Upper lobe of left lung (tissue), 4 donors: Measurements from ENCODE around the gene ZNF18.

Source experiments
- POLR2AphosphoS5 ChIP-seq, 2 donors: sonication (generic); formaldehyde crosslinking; IDR thresholded peaks; one replicate each; pipeline ENCODE4 v1.5.1; 2017; ENCODE audit warnings: antibody characterized with exemption in 2 of 2
- TF ChIP-seq, protein P1 (sequence below), 6 experiments: fragments of 450-650 bp in 4 of 6; fragments of 200-600 bp in 2 of 6; sonication (generic) in 2 of 6; IDR thresholded peaks; one replicate each; pipeline ENCODE4 v1.5.1; 2016 to 2019; ENCODE audit warnings: antibody characterized with exemption in 6 of 6

DNA sequence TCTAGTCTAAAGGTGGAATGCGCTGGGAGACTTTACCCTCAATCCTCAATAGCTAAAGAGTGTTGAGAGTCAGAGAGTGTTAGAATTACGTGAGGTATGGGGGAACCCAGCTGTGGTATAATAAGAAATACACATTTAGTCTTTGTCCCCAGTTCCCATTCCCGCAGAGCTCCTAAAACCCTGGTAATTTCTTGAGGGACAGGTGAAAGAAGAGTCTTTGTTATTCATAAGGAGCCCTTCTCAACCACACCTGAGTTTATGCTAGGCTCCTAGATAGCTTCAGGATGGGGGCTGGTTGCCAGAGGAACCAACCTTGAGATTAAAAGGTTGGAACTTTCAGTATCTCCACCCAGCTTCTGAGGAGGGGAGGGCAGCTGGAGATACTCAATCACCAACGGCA is 5.8 kb downstream of the ZNF18 start:
- TF ChIP-seq, protein P1, sequence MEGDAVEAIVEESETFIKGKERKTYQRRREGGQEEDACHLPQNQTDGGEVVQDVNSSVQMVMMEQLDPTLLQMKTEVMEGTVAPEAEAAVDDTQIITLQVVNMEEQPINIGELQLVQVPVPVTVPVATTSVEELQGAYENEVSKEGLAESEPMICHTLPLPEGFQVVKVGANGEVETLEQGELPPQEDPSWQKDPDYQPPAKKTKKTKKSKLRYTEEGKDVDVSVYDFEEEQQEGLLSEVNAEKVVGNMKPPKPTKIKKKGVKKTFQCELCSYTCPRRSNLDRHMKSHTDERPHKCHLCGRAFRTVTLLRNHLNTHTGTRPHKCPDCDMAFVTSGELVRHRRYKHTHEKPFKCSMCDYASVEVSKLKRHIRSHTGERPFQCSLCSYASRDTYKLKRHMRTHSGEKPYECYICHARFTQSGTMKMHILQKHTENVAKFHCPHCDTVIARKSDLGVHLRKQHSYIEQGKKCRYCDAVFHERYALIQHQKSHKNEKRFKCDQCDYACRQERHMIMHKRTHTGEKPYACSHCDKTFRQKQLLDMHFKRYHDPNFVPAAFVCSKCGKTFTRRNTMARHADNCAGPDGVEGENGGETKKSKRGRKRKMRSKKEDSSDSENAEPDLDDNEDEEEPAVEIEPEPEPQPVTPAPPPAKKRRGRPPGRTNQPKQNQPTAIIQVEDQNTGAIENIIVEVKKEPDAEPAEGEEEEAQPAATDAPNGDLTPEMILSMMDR (IDR thresholded peaks at IDR 0.05): no peak
- TF ChIP-seq POLR2AphosphoS5 (IDR thresholded peaks at IDR 0.05): no peak
